ENCODE data around the gene MAP2K1.

MAP2K1 gene

DNA sequence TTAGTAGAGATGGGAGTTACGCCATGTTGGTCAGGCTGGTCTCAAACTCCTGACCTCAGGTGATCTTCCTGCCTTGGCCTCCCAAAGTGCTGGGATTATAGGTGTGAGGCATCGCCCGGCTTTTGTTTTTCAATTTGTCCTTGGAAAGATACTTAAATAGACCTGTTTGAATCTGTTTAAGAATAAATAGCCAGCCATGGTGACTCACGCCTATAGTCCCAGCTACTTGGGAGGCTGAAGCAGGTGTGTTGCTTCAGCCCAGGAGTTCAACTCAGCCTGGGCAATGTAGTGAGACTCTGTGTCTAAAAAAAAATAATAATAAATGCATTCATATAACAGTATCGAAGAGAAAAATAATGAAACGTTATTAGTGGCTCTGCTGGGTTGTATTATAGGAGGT, 93.6 kb downstream of the MAP2K1 start:
- TF ChIP-seq, protein P1, sequence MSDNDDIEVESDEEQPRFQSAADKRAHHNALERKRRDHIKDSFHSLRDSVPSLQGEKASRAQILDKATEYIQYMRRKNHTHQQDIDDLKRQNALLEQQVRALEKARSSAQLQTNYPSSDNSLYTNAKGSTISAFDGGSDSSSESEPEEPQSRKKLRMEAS (IDR thresholded peaks at IDR 0.05; ENCODE audit: low read depth, low read length): no peak
- TF ChIP-seq POLR2A (IDR thresholded peaks at IDR 0.05; ENCODE audit: extremely low read depth, insufficient read length) (no peak), MYC (IDR thresholded peaks at IDR 0.05; ENCODE audit: low read depth, low read length) (no peak)
- TF ChIP-seq, protein P2, sequence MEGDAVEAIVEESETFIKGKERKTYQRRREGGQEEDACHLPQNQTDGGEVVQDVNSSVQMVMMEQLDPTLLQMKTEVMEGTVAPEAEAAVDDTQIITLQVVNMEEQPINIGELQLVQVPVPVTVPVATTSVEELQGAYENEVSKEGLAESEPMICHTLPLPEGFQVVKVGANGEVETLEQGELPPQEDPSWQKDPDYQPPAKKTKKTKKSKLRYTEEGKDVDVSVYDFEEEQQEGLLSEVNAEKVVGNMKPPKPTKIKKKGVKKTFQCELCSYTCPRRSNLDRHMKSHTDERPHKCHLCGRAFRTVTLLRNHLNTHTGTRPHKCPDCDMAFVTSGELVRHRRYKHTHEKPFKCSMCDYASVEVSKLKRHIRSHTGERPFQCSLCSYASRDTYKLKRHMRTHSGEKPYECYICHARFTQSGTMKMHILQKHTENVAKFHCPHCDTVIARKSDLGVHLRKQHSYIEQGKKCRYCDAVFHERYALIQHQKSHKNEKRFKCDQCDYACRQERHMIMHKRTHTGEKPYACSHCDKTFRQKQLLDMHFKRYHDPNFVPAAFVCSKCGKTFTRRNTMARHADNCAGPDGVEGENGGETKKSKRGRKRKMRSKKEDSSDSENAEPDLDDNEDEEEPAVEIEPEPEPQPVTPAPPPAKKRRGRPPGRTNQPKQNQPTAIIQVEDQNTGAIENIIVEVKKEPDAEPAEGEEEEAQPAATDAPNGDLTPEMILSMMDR (IDR thresholded peaks at IDR 0.05; ENCODE audit: low read depth, low read length): no peak
- H3K4me3 ChIP-seq (ENCODE audit: low read depth, low read length): no peak overlapping the region
- DNase-seq (ENCODE audit: low read depth): no peak

DNA sequence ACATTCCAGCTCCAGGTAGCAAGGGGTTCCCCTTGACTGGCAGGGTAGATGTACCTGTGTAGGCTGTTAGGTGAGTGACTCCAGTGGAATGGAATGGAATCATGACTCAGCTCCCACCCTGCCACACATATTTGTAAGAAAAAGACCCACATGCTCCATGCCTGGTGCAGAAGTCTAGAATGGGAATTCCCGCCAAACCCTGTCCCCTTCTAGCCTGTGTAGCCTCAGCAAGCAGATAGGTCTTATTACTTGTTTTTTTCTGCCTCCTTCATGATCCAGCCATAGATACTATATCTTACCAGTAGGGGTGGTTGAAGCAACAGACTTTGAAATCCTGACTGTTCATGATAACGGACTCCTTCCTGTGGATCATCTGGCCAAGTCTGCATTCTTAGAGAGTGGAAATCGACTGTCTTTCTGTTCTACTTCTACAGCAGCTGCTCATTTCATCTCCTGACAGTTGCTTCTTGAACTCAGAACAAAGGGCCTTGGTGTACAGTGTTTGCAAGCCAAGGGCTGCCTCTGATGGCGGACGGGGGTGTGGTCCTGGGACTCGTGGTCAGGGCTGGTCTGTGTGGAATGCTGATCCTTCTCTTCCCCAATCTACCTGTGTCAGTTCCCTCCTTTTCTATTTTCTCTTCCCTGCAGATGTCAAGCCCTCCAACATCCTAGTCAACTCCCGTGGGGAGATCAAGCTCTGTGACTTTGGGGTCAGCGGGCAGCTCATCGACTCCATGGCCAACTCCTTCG, 94.6 kb downstream of the MAP2K1 start:
- TF ChIP-seq POLR2A (IDR thresholded peaks at IDR 0.05; ENCODE audit: extremely low read depth, insufficient read length) (no peak), MYC (IDR thresholded peaks at IDR 0.05; ENCODE audit: low read depth, low read length) (no peak)
- TF ChIP-seq, protein P1 (IDR thresholded peaks at IDR 0.05; ENCODE audit: low read depth, low read length): no peak
- TF ChIP-seq, protein P2 (IDR thresholded peaks at IDR 0.05; ENCODE audit: low read depth, low read length): no peak
- no peak for DNase-seq (ENCODE audit: low read depth)
- H3K4me3 ChIP-seq (ENCODE audit: low read depth, low read length): no peak overlapping the region

DNA sequence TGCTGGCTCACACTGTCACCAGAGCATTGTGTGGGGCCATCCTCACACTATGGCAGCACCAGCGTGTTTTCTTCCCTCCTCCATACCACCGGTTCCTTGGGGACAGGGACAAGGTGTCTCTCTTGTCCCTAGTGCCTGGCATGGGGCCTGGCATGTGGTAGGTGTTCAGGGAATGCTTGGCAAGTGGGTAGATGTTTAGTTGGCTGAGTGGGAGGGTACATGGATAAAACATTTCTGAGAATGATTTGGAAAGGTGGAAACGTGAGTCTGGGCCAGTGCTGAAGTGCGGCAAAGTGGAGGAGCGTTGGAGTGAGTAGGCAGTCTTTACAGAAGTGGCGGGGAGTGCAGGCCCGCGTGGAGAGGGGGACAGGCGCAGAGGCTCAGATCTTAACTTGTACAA, 95.8 kb downstream of the MAP2K1 start:
- TF ChIP-seq, protein P2 (IDR thresholded peaks at IDR 0.05; ENCODE audit: low read depth, low read length): no peak
- TF ChIP-seq POLR2A (IDR thresholded peaks at IDR 0.05; ENCODE audit: extremely low read depth, insufficient read length): no peak
- TF ChIP-seq, protein P1 (IDR thresholded peaks at IDR 0.05; ENCODE audit: low read depth, low read length): no peak
- no peak for TF ChIP-seq MYC (IDR thresholded peaks at IDR 0.05; ENCODE audit: low read depth, low read length)
- no peak for DNase-seq (ENCODE audit: low read depth)
- no peak overlapping the region for H3K4me3 ChIP-seq (ENCODE audit: low read depth, low read length)

DNA sequence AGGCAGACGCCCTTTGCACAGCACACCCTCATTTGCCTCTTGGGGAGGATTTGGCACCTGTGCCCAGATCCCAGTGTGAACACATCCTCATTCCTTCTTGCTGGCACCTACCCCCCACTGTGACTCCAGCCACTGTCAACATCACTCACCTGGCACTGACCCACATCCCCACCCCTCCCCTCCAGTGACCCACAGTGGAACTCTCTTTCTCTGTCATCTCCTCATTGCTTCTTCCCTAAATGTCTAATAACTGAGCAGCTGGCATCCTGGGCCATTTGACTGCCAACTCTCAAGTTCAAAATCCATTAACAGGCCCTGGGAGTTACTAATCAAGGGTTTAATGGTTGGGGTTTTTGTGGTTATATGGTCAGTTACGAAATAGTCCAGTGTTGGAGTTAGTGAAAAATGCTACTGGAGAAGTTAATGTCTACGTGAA, 96.4 kb downstream of the MAP2K1 start:
- no peak overlapping the region for H3K4me3 ChIP-seq (ENCODE audit: low read depth, low read length)
- TF ChIP-seq, protein P2 (IDR thresholded peaks at IDR 0.05; ENCODE audit: low read depth, low read length): no peak
- TF ChIP-seq, protein P1 (IDR thresholded peaks at IDR 0.05; ENCODE audit: low read depth, low read length): no peak
- no peak for TF ChIP-seq MYC (IDR thresholded peaks at IDR 0.05; ENCODE audit: low read depth, low read length)
- TF ChIP-seq POLR2A (IDR thresholded peaks at IDR 0.05; ENCODE audit: extremely low read depth, insufficient read length): no peak
- DNase-seq (ENCODE audit: low read depth): peak; percentile 85

DNA sequence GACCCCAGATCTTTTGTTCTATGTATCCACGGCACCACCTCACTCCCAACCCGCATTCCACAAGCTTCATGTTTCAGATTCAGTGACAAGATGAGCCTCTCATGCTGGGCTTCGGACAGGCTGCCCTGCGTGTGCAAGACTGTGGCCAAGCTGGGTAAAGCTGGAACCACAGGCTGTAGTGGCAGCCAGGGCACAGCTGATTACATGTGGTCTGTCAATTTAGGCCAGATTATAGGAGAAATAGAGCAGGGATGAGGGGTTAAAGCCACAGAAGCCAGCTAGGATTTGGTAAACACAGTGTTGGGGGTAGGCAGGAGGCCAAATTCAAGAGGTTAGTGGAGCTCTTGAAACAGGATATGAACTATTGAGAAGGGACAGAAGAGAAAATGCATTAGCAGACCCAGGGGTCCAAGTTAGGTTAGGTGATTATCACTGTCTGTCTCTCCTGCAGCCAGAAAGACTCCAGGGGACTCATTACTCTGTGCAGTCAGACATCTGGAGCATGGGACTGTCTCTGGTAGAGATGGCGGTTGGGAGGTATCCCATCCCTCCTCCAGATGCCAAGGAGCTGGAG, 97.9 kb downstream of the MAP2K1 start:
- H3K4me3 ChIP-seq (ENCODE audit: low read depth, low read length): no peak overlapping the region
- TF ChIP-seq MYC (IDR thresholded peaks at IDR 0.05; ENCODE audit: low read depth, low read length) (no peak), POLR2A (IDR thresholded peaks at IDR 0.05; ENCODE audit: extremely low read depth, insufficient read length) (no peak)
- TF ChIP-seq, protein P1 (IDR thresholded peaks at IDR 0.05; ENCODE audit: low read depth, low read length): no peak
- TF ChIP-seq, protein P2 (IDR thresholded peaks at IDR 0.05; ENCODE audit: low read depth, low read length): no peak
- no peak for DNase-seq (ENCODE audit: low read depth)

Measured in NB4 (cell line).